Fibroblast of lung (primary cell): ENCODE data around the gene PTPRE.
A peak's percentile ranks its signal among the peaks of the same experiment; 100 is the strongest.

Experiments used
- CTCF ChIP-seq, 2 donors: IDR thresholded peaks in 1 of 2; conservative IDR thresholded peaks in 1 of 2; 1 replicate in 1 of 2; 2 replicates in 1 of 2; pipeline ENCODE4 v1.5.1; 2011 to 2012; ENCODE audit warnings: low read length in 2 of 2, control low read depth in 1 of 2, inconsistent platforms in 1 of 2, low read depth in 1 of 2, mild to moderate bottlenecking in 1 of 2
- EZH2 ChIP-seq: IDR thresholded peaks from 2 replicates; pipeline ENCODE4 v1.5.1; 2012; ENCODE audit warnings: low read length, control low read depth, mild to moderate bottlenecking; ENCODE audit errors: missing control alignments

- TF ChIP-seq CTCF (conservative IDR thresholded peaks at IDR 0.05 in 1 of 2, IDR thresholded peaks at IDR 0.05 in 1 of 2; ENCODE audit: low read depth in 1 of 2, low read length in 2 of 2) (peak; percentile 76 to 77), EZH2 (no peak)
These were observed 162.6 kb downstream of the PTPRE start for GRCh38 chr10:128069351-128070051.
